H1 (cell line): Measurements from ENCODE around the gene SPAG8. TPM values are rescaled to one million over a fixed set of nuclear protein-coding genes. Genes with fewer than 3 reads are reported as not detected.

Experiments used
- CTCF ChIA-PET: fragments of 300-600 bp; sonication (Branson Sonifier 250); formaldehyde crosslinking; loops from one replicate; lab custom pipeline; 2021; ENCODE audit not compliant: partially characterized antibody; lab: Charles Lee
- POLR2A ChIA-PET: fragments of 300-600 bp; sonication (Branson Sonifier 250); formaldehyde crosslinking; loops from one replicate; lab custom pipeline; 2021; ENCODE audit warnings: inconsistent platforms; ENCODE audit not compliant: partially characterized antibody; lab: Charles Lee
- DNase-seq, 2 experiments: peaks; one replicate each; pipeline versions ENCODE4 v3.0.0 to v3.0.0-alpha.2; 2010 to 2022; ENCODE audit warnings: low spot score in 2 of 2, low read depth in 1 of 2, mixed read lengths in 1 of 2
- FAIRE-seq: peaks from 2 replicates; lab custom pipeline; 2011; peaks lifted over from hg19 to GRCh38; lab: Jason Lieb, UNC
- H2AFZ ChIP-seq: 2 replicates; pipeline ENCODE4 v1.8.1; 2012; ENCODE audit warnings: low read length, inconsistent platforms
- H2AK5ac ChIP-seq: 2 replicates; pipeline ENCODE4 v1.6.1; 2013; ENCODE audit warnings: low read depth, low read length
- H2BK120ac ChIP-seq: replicated peaks from 2 replicates; pipeline ENCODE3; 2013; ENCODE audit warnings: low read depth, low read length, inconsistent platforms
- H2BK12ac ChIP-seq: 2 replicates; pipeline ENCODE4 v1.6.1; 2013; ENCODE audit warnings: low read depth, low read length
- H2BK15ac ChIP-seq: 2 replicates; pipeline ENCODE4 v1.6.1; 2013; ENCODE audit warnings: low read length
- H2BK20ac ChIP-seq: 2 replicates; pipeline ENCODE4 v1.6.1; 2013; ENCODE audit warnings: low read length
- H2BK5ac ChIP-seq: 2 replicates; pipeline ENCODE4 v1.6.1; 2013; ENCODE audit warnings: low read depth, low read length
- H3K14ac ChIP-seq: 2 replicates; pipeline ENCODE4 v1.6.1; 2013; ENCODE audit warnings: inconsistent platforms; ENCODE audit not compliant: insufficient read length
- H3K18ac ChIP-seq: 2 replicates; pipeline ENCODE4 v1.6.1; 2013; ENCODE audit warnings: low read length; ENCODE audit errors: extremely low read depth
- H3K23ac ChIP-seq: 2 replicates; pipeline ENCODE4 v1.6.1; 2013; ENCODE audit warnings: inconsistent platforms; ENCODE audit not compliant: insufficient read length
- H3K23me2 ChIP-seq: 2 replicates; pipeline ENCODE4 v1.6.1; 2013; ENCODE audit warnings: low read depth, low read length
- H3K27ac ChIP-seq: 2 replicates; pipeline ENCODE4 v1.6.1; 2011; ENCODE audit warnings: low read depth, low read length, inconsistent platforms
- H3K27me3 ChIP-seq, 4 experiments: replicated peaks in 1 of 4; 1 replicate in 1 of 4; 2 replicates in 3 of 4; pipeline versions ENCODE4 v1.6.1 to v1.8.1; 2011 to 2013; ENCODE audit warnings: low read length in 3 of 4, mild to moderate bottlenecking in 3 of 4, inconsistent platforms in 2 of 4, mixed read lengths in 2 of 4, moderate library complexity in 1 of 4; ENCODE audit not compliant: control insufficient read depth in 3 of 4, insufficient read depth in 3 of 4; ENCODE audit errors: extremely low read depth in 1 of 4
- H3K36me3 ChIP-seq, 4 experiments: 2 replicates each; pipeline versions ENCODE4 v1.6.1 to v1.8.1; 2011 to 2013; ENCODE audit warnings: mild to moderate bottlenecking in 4 of 4, low read length in 3 of 4, moderate library complexity in 2 of 4, control low read depth in 1 of 4, inconsistent platforms in 1 of 4; ENCODE audit not compliant: insufficient read depth in 4 of 4, control insufficient read depth in 2 of 4
- H3K4ac ChIP-seq: replicated peaks from 2 replicates; pipeline ENCODE3; 2013; ENCODE audit warnings: low read length, low read depth, mixed read lengths, inconsistent platforms; ENCODE audit not compliant: insufficient read length
- H3K4me1 ChIP-seq, 4 experiments: replicated peaks in 1 of 4; 1 replicate in 1 of 4; 2 replicates in 3 of 4; pipeline versions ENCODE4 v1.6.1 to v1.8.1; 2011 to 2013; ENCODE audit warnings: low read length in 3 of 4, inconsistent platforms in 2 of 4, mixed read lengths in 1 of 4; ENCODE audit not compliant: insufficient read depth in 4 of 4, control insufficient read depth in 3 of 4
- H3K4me2 ChIP-seq, 2 experiments: 2 replicates each; pipeline versions ENCODE4 v1.6.1 to v1.8.1; 2011 to 2013; ENCODE audit warnings: low read depth in 2 of 2, low read length in 2 of 2, control low read depth in 1 of 2, inconsistent platforms in 1 of 2, mild to moderate bottlenecking in 1 of 2; ENCODE audit not compliant: insufficient read depth in 1 of 2
- H3K4me3 ChIP-seq, 4 experiments: fragments of 200-600, 300-600 bp in 1 of 4; sonication (generic), shearing (Covaris generic), sonication (Bioruptor Twin) in 1 of 4; 2 replicates each; pipeline versions ENCODE4 v1.5.1 to v1.8.1; 2011 to 2016; ENCODE audit warnings: low read length in 4 of 4, low read depth in 3 of 4, control low read depth in 2 of 4, inconsistent platforms in 2 of 4, mild to moderate bottlenecking in 2 of 4, mixed read lengths in 1 of 4, moderate library complexity in 1 of 4; ENCODE audit not compliant: insufficient read depth in 2 of 4; ENCODE audit errors: extremely low read depth in 1 of 4
- H3K56ac ChIP-seq: replicated peaks from 2 replicates; pipeline ENCODE3; 2013; ENCODE audit warnings: low read depth, mild to moderate bottlenecking, mixed read lengths, low read length, inconsistent platforms; ENCODE audit not compliant: insufficient read length
- H3K79me1 ChIP-seq: 2 replicates; pipeline ENCODE4 v1.6.1; 2013; ENCODE audit warnings: low read depth, low read length, control low read depth
- H3K79me2 ChIP-seq, 2 experiments: 2 replicates each; pipeline versions ENCODE4 v1.6.1 to v1.8.1; 2012 to 2013; ENCODE audit warnings: low read length in 2 of 2, mild to moderate bottlenecking in 2 of 2, inconsistent platforms in 1 of 2; ENCODE audit not compliant: insufficient read depth in 2 of 2, control insufficient read depth in 1 of 2
- H3K9ac ChIP-seq, 4 experiments: replicated peaks in 1 of 4; 1 replicate in 1 of 4; 2 replicates in 3 of 4; pipeline versions ENCODE4 v1.6.1 to v1.8.1; 2011 to 2013; ENCODE audit warnings: low read depth in 3 of 4, low read length in 3 of 4, control low read depth in 2 of 4, mild to moderate bottlenecking in 2 of 4, moderate library complexity in 2 of 4, inconsistent platforms in 1 of 4; ENCODE audit errors: extremely low read depth in 1 of 4
- H3K9me3 ChIP-seq, 2 experiments: 2 replicates each; pipeline versions ENCODE4 v1.6.1 to v1.8.1; 2012 to 2013; ENCODE audit warnings: mild to moderate bottlenecking in 2 of 2, moderate library complexity in 2 of 2, control low read depth in 1 of 2, inconsistent platforms in 1 of 2, low read depth in 1 of 2, low read length in 1 of 2, mixed read lengths in 1 of 2; ENCODE audit not compliant: insufficient read depth in 2 of 2
- H4K20me1 ChIP-seq, 2 experiments: replicated peaks in 1 of 2; 2 replicates each; pipeline versions ENCODE3 to v1.8.1; 2011 to 2013; ENCODE audit warnings: inconsistent platforms in 2 of 2, low read length in 2 of 2, mild to moderate bottlenecking in 1 of 2; ENCODE audit not compliant: insufficient read depth in 2 of 2, control insufficient read depth in 1 of 2
- H4K5ac ChIP-seq: 2 replicates; pipeline ENCODE4 v1.6.1; 2013; ENCODE audit warnings: low read length, low read depth, mixed read lengths, inconsistent platforms; ENCODE audit not compliant: insufficient read length
- H4K8ac ChIP-seq: 2 replicates; pipeline ENCODE4 v1.8.0; 2013; ENCODE audit warnings: mild to moderate bottlenecking, moderate library complexity, low read length, inconsistent platforms; ENCODE audit not compliant: insufficient read depth; ENCODE audit errors: extremely low read depth
- H4K91ac ChIP-seq: replicated peaks from 2 replicates; pipeline ENCODE3; 2013; ENCODE audit warnings: low read length, mixed read lengths, inconsistent platforms; ENCODE audit not compliant: insufficient read length
- CTBP2 ChIP-seq: IDR thresholded peaks from 2 replicates; pipeline ENCODE4 v1.7.0; 2011; ENCODE audit warnings: borderline replicate concordance, mild to moderate bottlenecking, moderate library complexity, mixed read lengths, low read length; ENCODE audit not compliant: insufficient read depth, insufficient read length
- HDAC2 ChIP-seq, 2 experiments: fragments of 300-600 bp in 1 of 2; sonication (generic) in 1 of 2; IDR thresholded peaks; 2 replicates each; pipeline ENCODE4 v1.6.1; 2011 to 2012; ENCODE audit warnings: low read depth in 2 of 2, low read length in 2 of 2, mild to moderate bottlenecking in 2 of 2, moderate library complexity in 2 of 2, borderline replicate concordance in 1 of 2, inconsistent platforms in 1 of 2
- WGBS, 2 experiments: shearing (Covaris generic) in 1 of 2; methylation state at CpG; one replicate each; pipeline versions ENCODE4 v1.1.6 to v1.1.7; 2013 to 2015; ENCODE audit warnings: low lambda C conversion rate in 2 of 2, mixed read lengths in 2 of 2, inconsistent platforms in 1 of 2, low coverage in 1 of 2, missing lambda C conversion rate in 1 of 2; ENCODE audit not compliant: insufficient replicate concordance in 2 of 2, insufficient coverage in 1 of 2, insufficient read length in 1 of 2; ENCODE audit errors: extremely low coverage in 1 of 2, missing lambda C conversion rate in 1 of 2; 5-methylcytosine and 5-hydroxymethylcytosine counted together
- polyA plus RNA-seq, 7 experiments: library from polyadenylated mRNA; depleted of rRNA in 3 of 7; stranded (reverse) in 5 of 7; unstranded in 2 of 7; fragments of >200 nt in 5 of 7; fragments of 200-250 nt in 2 of 7; gene quantifications; 1 replicate in 5 of 7; 2 replicates in 1 of 7; 4 replicates in 1 of 7; pipeline versions ENCODE4 v1.2.1 to v1.2.3, GENCODE V29; 2011 to 2013; ENCODE audit warnings: missing spikeins in 2 of 7, mixed read lengths in 2 of 7
- total RNA-seq: library from RNA; stranded (reverse); fragmentation: NEBNext Ultra II Directional; extraction: Animal tissue kit (Norgen Biotek cat#: 25700); gene quantifications from 2 replicates; pipeline ENCODE4 v1.2.1, GENCODE V29; 2021

Gene SPAG8
- total and polyA plus RNA-seq, 2 of the 8 experiments (the other 6 are each of a cell fraction or from before 2014, with no cell fraction given), result 0.37 to 0.44 TPM

- H3K4me3 ChIP-seq, result no peak overlapping the region
- no peak overlapping the region for H2BK12ac ChIP-seq
- FAIRE-seq, result no peak
- H3K14ac ChIP-seq, result no peak overlapping the region
- H3K9me3 ChIP-seq, result no peaks in the 10 kb centered on the region
- H3K18ac ChIP-seq, result no peak overlapping the region
- H2AK5ac ChIP-seq, result no peak overlapping the region
- no peak overlapping the region for H2AFZ ChIP-seq
- peaks cover 0 to 1% (median 0%) of the 10 kb centered on the region in 4 experiments; a peak in 3 of 7 replicates for H3K27me3 ChIP-seq
- no peak overlapping the region for H2BK5ac ChIP-seq
- no peak overlapping the region for H3K4ac ChIP-seq
- no peak overlapping the region for H2BK120ac ChIP-seq
- no peak overlapping the region for H2BK15ac ChIP-seq
- no peak overlapping the region for H4K91ac ChIP-seq
- H3K9ac ChIP-seq, result no peak overlapping the region
- H4K8ac ChIP-seq, result no peak overlapping the region
- no peaks in the 10 kb centered on the region; the same call in 1 of the 2 replicates for H3K23me2 ChIP-seq
- no peak overlapping the region for H2BK20ac ChIP-seq
- H3K27ac ChIP-seq, result no peak overlapping the region
- no peak overlapping the region for H3K23ac ChIP-seq
- ChIA-PET POLR2A (no interaction called here), CTCF (interaction anchor here (0.9 to 4.8 kb wide), 6 partner anchors 7 to 148 kb away, joined by 3 to 18 read pairs (median 8); partner anchors contain the start of genes HINT2 and SPAG8)
- no peaks in the 10 kb centered on the region for H3K79me2 ChIP-seq
- peaks cover 0 to 2% of the 10 kb centered on the region in 2 experiments for H4K20me1 ChIP-seq
- H3K79me1 ChIP-seq, result no peaks in the 10 kb centered on the region
- H3K4me2 ChIP-seq, result no peak overlapping the region
- no peak for DNase-seq
- 92% methylated on average over 6 of the region's 6 CpGs; no CpG with 5 or more reads in 1 of the 2 experiments for WGBS, 2 experiments
- no peak overlapping the region for H4K5ac ChIP-seq
- peaks cover 0 to 1% (median 0%) of the 10 kb centered on the region in 4 experiments; a peak in 1 of 7 replicates for H3K4me1 ChIP-seq
- H3K56ac ChIP-seq, result no peak overlapping the region
- peaks cover 0 to 4% (median 0%) of the 10 kb centered on the region in 4 experiments; a peak in 3 of 8 replicates for H3K36me3 ChIP-seq
- TF ChIP-seq HDAC2 (IDR thresholded peaks at IDR 0.05; ENCODE audit: borderline replicate concordance in 1 of 2, low read depth in 2 of 2, low read length in 2 of 2) (no peak), CTBP2 (no peak)
These were observed 14.6 kb downstream of the SPAG8 start for GRCh38 chr9:35797311-35798109.
